Fibroblast of skin of scalp (primary cell): Measurements from ENCODE around the gene CRYGN.

Experiments
- DNase-seq: peaks from one replicate; pipeline ENCODE4 v3.0.0-alpha.2; 2013

Gene CRYGN

GRCh38 chr7:151389096-151389767, 50.7 kb downstream of the CRYGN start:
- DNase-seq = no peak

- DNase-seq = no peak
Measured at GRCh38 chr7:151388430-151388829, 51.5 kb downstream of the CRYGN start.

GRCh38 chr7:151388007-151388297, 52.0 kb downstream of the CRYGN start:
- no peak for DNase-seq

- no peak for DNase-seq
Measured at GRCh38 chr7:151387161-151388006, 52.6 kb downstream of the CRYGN start.

GRCh38 chr7:151386301-151387160, 53.4 kb downstream of the CRYGN start:
- no peak for DNase-seq

- DNase-seq = no peak
Measured at GRCh38 chr7:151385626-151386300, 54.2 kb downstream of the CRYGN start.

GRCh38 chr7:151384776-151385625, 54.9 kb downstream of the CRYGN start:
- DNase-seq = no peak

- no peak for DNase-seq
Measured at GRCh38 chr7:151384352-151384697, 55.6 kb downstream of the CRYGN start.

GRCh38 chr7:151383638-151384351, 56.1 kb downstream of the CRYGN start:
- no peak for DNase-seq

- DNase-seq = no peak
Measured at GRCh38 chr7:151382079-151382885, 57.7 kb downstream of the CRYGN start.

- no peak for DNase-seq
Measured at GRCh38 chr7:151381348-151382078, 58.4 kb downstream of the CRYGN start.

GRCh38 chr7:151381098-151381347, 58.9 kb downstream of the CRYGN start:
- DNase-seq = no peak

- DNase-seq = no peak
Measured at GRCh38 chr7:151380199-151381097, 59.5 kb downstream of the CRYGN start.

- DNase-seq = no peak
Measured at GRCh38 chr7:151379534-151380198, 60.3 kb downstream of the CRYGN start.

GRCh38 chr7:151379193-151379520, 60.8 kb downstream of the CRYGN start:
- DNase-seq = no peak
